ENCODE measurements around the gene POLA1. TPM values are rescaled to one million over a fixed set of nuclear protein-coding genes. Genes with fewer than 3 reads are reported as not detected.
A peak's percentile ranks its signal among the peaks of the same experiment; 100 is the strongest.

Gene POLA1
- total RNA-seq, 2 donors from 2014 or later, result 6.7 to 7.2 TPM

- TF ChIP-seq CTCF (IDR thresholded peaks at IDR 0.05), result no peak
- no peaks in the 10 kb centered on the region for H3K36me3 ChIP-seq
- H3K4me1 ChIP-seq, result no peaks in the 10 kb centered on the region
- no peaks in the 10 kb centered on the region for H3K27me3 ChIP-seq
- H3K27ac ChIP-seq, result no peak overlapping the region
- no peak overlapping the region for H3K4me3 ChIP-seq
- H3K9me3 ChIP-seq, result no peaks in the 10 kb centered on the region
- DNase-seq (ENCODE audit: low spot score), result no peak
Observed at GRCh38 chrX:24661292-24661691, 32.4 kb upstream of the POLA1 start.

DNA sequence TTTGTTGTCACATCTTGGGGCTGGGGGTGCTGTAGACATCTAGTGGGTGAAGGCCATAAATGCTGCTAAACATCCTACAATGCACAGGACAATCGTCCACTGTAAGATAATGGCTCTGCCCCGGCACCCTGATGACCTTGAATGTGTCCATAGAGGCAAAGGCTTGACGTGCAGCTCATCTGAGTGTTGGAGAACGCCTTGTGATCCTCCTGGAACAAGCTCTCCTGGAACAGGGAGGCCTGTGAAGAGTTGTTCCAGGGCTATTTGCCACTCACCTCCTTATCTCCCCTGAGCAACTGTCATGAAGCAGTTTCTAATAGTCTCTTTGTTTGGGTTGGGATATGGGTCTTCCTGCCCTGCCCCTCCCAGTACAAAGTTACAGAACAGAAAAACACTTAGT lies 31.4 kb upstream of the POLA1 start:
- Histone ChIP-seq H3K36me3 (no peaks in the 10 kb centered on the region), H3K4me1 (no peaks in the 10 kb centered on the region), H3K27ac (peak overlapping the region; percentile 12 to 67), H3K9me3 (no peaks in the 10 kb centered on the region), H3K27me3 (no peaks in the 10 kb centered on the region), H3K4me3 (no peak overlapping the region)
- no peak for DNase-seq (ENCODE audit: low spot score)
- TF ChIP-seq CTCF (IDR thresholded peaks at IDR 0.05), result no peak

- Histone ChIP-seq H3K9me3 (no peaks in the 10 kb centered on the region), H3K27me3 (no peaks in the 10 kb centered on the region), H3K27ac (peak overlapping the region in 1 of 2 donors; percentile 62), H3K4me3 (no peak overlapping the region), H3K4me1 (no peaks in the 10 kb centered on the region), H3K36me3 (no peaks in the 10 kb centered on the region)
- no peak for DNase-seq (ENCODE audit: low spot score)
- no peak for TF ChIP-seq CTCF (IDR thresholded peaks at IDR 0.05)
Observed at GRCh38 chrX:24668111-24668510, 25.6 kb upstream of the POLA1 start.

- H3K27me3 ChIP-seq, result no peaks in the 10 kb centered on the region
- H3K4me1 ChIP-seq, result no peaks in the 10 kb centered on the region
- no peak overlapping the region for H3K27ac ChIP-seq
- DNase-seq (ENCODE audit: low spot score), result no peak
- no peaks in the 10 kb centered on the region for H3K9me3 ChIP-seq
- H3K4me3 ChIP-seq, result no peak overlapping the region
- no peak for TF ChIP-seq CTCF (IDR thresholded peaks at IDR 0.05)
- H3K36me3 ChIP-seq, result no peaks in the 10 kb centered on the region
Observed at GRCh38 chrX:24672701-24673190, 21.0 kb upstream of the POLA1 start.

- no peak overlapping the region for H3K4me3 ChIP-seq
- H3K4me1 ChIP-seq, result no peaks in the 10 kb centered on the region
- H3K36me3 ChIP-seq, result no peaks in the 10 kb centered on the region
- H3K9me3 ChIP-seq, result no peaks in the 10 kb centered on the region
- no peaks in the 10 kb centered on the region for H3K27me3 ChIP-seq
- DNase-seq (ENCODE audit: low spot score), result no peak
- TF ChIP-seq CTCF (IDR thresholded peaks at IDR 0.05), result no peak
- no peak overlapping the region for H3K27ac ChIP-seq
Observed at GRCh38 chrX:24673424-24673823, 20.3 kb upstream of the POLA1 start.

DNA sequence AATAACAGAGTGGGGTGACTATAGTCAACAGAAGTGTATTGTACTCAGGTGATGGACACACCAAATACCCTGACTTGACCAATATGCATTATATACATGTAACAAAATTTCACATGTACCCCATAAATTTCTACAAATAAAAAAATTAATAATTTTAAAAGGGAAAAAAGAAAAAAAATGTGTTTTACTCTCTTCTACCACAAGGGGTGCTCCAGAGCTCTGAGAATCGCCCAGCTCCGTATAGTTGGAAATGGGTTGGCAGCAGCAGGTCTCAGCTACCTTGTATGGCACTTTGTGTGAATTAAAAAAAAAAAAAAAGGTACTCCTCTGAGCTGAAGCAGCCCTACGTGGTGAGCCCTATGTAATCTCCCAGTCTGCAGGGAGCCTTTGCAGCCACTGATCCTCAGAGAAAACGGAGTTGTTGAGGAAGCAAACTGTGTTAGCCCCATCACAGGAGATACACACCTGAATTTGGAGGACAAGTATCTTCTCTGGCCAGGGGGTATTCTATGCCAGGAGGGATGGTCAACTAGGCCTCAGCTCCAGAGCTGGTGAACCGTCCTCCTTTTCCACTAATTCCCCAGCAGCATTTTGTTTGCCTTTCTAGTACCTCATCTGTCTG lies 17.2 kb upstream of the POLA1 start:
- no peak for DNase-seq (ENCODE audit: low spot score)
- H3K4me3 ChIP-seq, result no peak overlapping the region
- H3K4me1 ChIP-seq, result no peaks in the 10 kb centered on the region
- H3K36me3 ChIP-seq, result no peaks in the 10 kb centered on the region
- H3K27ac ChIP-seq, result no peak overlapping the region
- no peaks in the 10 kb centered on the region for H3K27me3 ChIP-seq
- peak; percentile 44 to 68 for TF ChIP-seq CTCF (IDR thresholded peaks at IDR 0.05)
- H3K9me3 ChIP-seq, result no peaks in the 10 kb centered on the region
